IPS-15b (cell line): ENCODE measurements around the gene TMEM208.
A peak's percentile ranks its signal among the peaks of the same experiment; 100 is the strongest.

Source experiments
- H3K27me3 ChIP-seq: one replicate; pipeline ENCODE4 v1.6.1; 2013; ENCODE audit warnings: low read length; ENCODE audit not compliant: control insufficient read depth, insufficient read depth
- H3K36me3 ChIP-seq: one replicate; pipeline ENCODE4 v1.6.1; 2013; ENCODE audit warnings: low read length; ENCODE audit not compliant: control insufficient read depth, insufficient read depth
- H3K4me1 ChIP-seq: one replicate; pipeline ENCODE4 v1.6.1; 2013; ENCODE audit warnings: mild to moderate bottlenecking, low read length; ENCODE audit not compliant: control insufficient read depth, insufficient read depth
- H3K4me3 ChIP-seq: one replicate; pipeline ENCODE4 v1.5.1; 2013; ENCODE audit warnings: low read depth, low read length
- H3K9ac ChIP-seq: one replicate; pipeline ENCODE4 v1.6.1; 2013; ENCODE audit warnings: low read depth, mild to moderate bottlenecking, low read length
- H3K9me3 ChIP-seq: one replicate; pipeline ENCODE4 v1.6.1; 2013; ENCODE audit warnings: mild to moderate bottlenecking, low read length; ENCODE audit not compliant: control insufficient read depth, insufficient read depth

TMEM208 gene

DNA sequence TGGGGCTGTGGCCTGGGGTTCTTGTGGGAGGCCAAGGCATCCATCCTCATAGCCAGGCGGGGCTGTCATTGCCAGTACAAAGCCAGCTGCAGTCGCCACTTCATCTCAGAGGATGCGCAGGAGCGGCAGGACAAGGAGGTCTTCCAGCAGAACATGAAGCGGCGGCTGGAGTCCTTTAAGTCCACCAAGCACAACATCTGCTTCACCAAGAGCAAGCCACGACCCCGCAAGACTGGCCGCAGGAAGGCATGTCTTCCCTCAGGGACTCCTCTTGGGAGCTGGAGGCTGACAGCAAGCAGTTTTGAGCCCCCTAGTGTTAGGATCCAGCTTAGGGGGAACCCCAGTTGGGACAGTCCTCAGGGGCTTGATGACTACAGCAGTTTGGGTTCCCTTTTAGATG lies 37.3 kb downstream of the TMEM208 start:
- no peak overlapping the region for H3K9ac ChIP-seq

DNA sequence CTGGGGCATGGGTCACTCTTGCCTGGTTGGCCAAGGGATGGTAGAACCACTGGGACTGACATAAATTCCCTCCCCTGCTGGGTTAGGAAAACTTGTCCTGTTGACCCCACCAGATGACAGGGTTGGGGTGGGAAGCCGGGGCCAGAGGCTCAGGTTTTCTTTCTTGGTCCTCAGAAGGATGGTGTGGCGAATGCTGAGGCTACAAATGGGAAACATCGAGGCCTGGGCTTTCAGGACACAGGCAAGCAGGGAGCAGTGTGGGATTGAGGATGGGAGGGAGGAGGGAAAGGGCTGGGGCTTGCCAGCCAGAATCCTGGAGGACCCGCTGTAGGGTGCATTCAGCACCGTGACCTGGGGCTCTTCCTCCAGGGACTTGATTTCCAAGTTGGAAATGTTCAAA lies 37.9 kb downstream of the TMEM208 start:
- Histone ChIP-seq H3K27me3 (no peaks in the 10 kb centered on the region), H3K9me3 (no peaks in the 10 kb centered on the region), H3K36me3 (no peaks in the 10 kb centered on the region), H3K4me1 (peaks cover 3% of the 10 kb centered on the region), H3K9ac (no peak overlapping the region), H3K4me3 (no peak overlapping the region)

More for the DNA sequence above, 37.3 kb downstream of the TMEM208 start:
- H3K9me3 ChIP-seq, result no peaks in the 10 kb centered on the region
- no peaks in the 10 kb centered on the region for H3K27me3 ChIP-seq
- no peaks in the 10 kb centered on the region for H3K4me1 ChIP-seq
- H3K4me3 ChIP-seq, result no peak overlapping the region
- no peaks in the 10 kb centered on the region for H3K36me3 ChIP-seq

DNA sequence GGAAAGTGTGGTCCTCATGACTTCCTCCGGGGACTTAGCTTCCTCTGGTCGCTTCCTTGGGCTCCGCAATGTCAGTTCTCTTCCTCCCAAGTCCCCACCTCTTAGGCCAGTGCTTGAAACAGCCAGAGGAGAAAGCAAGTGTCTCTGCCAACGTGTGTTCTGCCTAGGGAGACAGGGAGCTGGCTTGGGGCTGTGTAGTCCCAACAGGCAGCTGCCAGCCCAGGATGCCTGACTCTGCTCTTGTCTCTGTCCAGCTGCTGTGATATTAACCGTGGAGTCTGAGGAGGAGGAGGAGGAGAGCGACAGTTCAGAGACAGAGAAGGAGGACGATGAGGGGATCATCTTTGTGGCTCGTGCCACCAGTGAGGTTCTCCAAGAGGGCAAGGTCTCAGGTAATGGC lies 38.9 kb downstream of the TMEM208 start:
- Histone ChIP-seq H3K4me3 (no peak overlapping the region), H3K27me3 (no peaks in the 10 kb centered on the region), H3K9me3 (no peaks in the 10 kb centered on the region), H3K9ac (no peak overlapping the region), H3K4me1 (peaks cover 3% of the 10 kb centered on the region), H3K36me3 (no peaks in the 10 kb centered on the region)

DNA sequence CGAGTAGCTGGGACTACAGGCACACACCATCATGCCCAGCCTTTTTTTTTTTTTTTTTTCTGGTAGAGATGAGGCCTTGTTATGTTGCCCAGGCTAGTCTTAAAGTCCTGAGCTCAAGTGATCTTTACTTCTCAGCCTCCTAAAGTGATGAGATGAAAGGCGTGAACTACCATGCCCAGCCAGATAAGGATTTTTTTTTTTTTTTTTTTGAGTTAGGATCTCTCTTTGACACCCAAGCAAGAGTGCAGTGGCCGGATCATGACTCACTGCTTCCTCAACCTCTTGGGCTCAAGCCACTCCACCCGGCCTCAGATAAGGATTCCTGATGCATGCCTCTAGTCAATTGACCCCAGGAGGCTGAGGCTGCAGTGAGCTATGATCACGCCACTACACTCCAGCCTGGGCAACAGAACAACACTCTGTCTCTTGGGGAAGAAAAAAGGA lies 41.2 kb downstream of the TMEM208 start:
- no peak overlapping the region for H3K4me3 ChIP-seq
- H3K9ac ChIP-seq, result no peak overlapping the region
- no peaks in the 10 kb centered on the region for H3K27me3 ChIP-seq
- no peaks in the 10 kb centered on the region for H3K36me3 ChIP-seq
- peaks cover 3% of the 10 kb centered on the region for H3K4me1 ChIP-seq
- no peaks in the 10 kb centered on the region for H3K9me3 ChIP-seq

DNA sequence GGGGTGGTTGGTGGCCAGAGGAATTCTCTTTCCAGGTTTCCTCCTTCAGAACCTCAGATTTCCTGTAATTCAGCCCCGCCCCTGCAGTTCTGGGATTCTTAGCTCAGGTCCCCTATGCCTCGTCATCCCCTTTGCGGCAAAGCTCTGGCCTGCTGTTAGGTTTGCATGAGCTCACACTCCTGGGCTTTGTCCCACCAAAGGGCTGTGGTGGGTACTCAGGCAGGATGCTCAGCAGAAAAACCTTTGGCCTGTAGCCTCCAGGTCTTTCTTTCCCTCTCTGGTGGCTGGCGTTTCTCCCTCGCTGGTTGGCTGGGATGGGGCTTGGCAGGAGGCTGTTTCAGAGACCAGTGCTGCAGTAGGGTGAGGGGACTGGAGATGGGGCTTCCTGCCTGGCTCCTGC lies 42.8 kb downstream of the TMEM208 start:
- Histone ChIP-seq H3K27me3 (no peaks in the 10 kb centered on the region), H3K4me1 (peaks cover 3% of the 10 kb centered on the region), H3K9ac (no peak overlapping the region)

DNA sequence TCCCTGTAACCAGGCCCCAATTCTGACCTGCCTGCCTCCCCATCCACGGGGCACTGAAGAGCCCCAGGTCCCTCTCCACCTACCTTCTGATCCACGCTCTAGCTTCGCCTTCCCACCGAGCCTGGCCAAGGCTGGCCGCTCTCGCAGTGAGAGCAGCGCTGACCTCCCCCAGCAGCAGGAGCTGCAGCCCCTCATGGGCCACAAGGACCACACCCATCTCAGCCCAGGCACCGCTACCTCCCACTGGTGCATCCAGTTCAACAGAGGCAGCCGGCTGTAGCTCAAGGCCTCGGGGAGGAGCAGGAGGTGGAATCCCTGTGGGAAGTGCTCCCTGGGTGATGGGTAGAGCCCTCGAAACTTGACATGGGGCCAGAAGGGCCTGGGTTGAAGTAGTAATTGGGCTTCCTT lies 44.0 kb downstream of the TMEM208 start:
- no peaks in the 10 kb centered on the region for H3K36me3 ChIP-seq
- H3K4me1 ChIP-seq, result peaks cover 3% of the 10 kb centered on the region
- H3K4me3 ChIP-seq, result no peak overlapping the region
- H3K27me3 ChIP-seq, result no peaks in the 10 kb centered on the region
- no peaks in the 10 kb centered on the region for H3K9me3 ChIP-seq
- no peak overlapping the region for H3K9ac ChIP-seq

More for the DNA sequence above, 42.8 kb downstream of the TMEM208 start:
- H3K9me3 ChIP-seq, result no peaks in the 10 kb centered on the region
- H3K4me3 ChIP-seq, result no peak overlapping the region
- H3K36me3 ChIP-seq, result no peaks in the 10 kb centered on the region

DNA sequence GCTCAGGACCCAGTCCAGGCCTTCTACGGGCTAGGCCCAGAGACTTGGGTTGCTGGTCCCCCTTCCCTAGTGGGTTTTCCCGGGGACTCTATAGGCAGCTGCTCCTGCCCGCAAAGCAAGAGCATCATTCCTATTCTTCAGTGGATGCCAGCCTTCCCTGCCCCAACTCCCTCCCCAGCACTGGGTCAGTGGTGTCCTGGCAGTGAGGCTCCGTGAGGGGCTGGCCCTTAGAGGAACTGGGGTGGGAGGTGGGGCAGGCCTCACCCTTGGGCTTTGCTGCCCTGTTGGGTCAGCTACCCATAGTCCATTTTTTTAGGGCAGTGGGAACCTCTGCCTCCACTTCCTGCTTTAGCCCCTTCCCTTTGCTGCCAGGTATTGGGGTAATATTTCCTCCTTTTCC lies 44.5 kb downstream of the TMEM208 start:
- Histone ChIP-seq H3K9me3 (no peaks in the 10 kb centered on the region), H3K4me3 (no peak overlapping the region), H3K27me3 (no peaks in the 10 kb centered on the region), H3K36me3 (no peaks in the 10 kb centered on the region), H3K9ac (no peak overlapping the region), H3K4me1 (peaks cover 3% of the 10 kb centered on the region)

DNA sequence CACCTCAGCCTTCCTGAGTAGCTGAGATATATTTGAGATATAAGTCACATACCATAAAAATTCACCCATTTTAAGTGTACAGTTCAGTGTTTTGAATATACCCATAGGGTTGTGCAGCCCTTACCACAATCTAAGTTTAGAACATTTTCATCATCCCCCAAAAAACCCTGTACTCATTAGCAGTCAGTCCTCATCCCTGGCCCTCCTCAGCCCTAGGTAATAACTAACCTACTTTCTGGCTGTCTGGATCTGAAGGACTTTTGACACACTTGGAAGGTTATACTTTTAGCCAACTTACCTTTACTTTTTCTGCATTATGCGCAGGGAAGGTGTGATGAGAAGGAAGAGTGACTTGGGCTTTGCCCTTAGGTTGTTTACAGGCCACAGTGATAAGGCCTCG lies 48.4 kb downstream of the TMEM208 start:
- Histone ChIP-seq H3K4me1 (no peaks in the 10 kb centered on the region), H3K9me3 (no peaks in the 10 kb centered on the region), H3K36me3 (no peaks in the 10 kb centered on the region), H3K4me3 (no peak overlapping the region), H3K27me3 (no peaks in the 10 kb centered on the region), H3K9ac (no peak overlapping the region)

DNA sequence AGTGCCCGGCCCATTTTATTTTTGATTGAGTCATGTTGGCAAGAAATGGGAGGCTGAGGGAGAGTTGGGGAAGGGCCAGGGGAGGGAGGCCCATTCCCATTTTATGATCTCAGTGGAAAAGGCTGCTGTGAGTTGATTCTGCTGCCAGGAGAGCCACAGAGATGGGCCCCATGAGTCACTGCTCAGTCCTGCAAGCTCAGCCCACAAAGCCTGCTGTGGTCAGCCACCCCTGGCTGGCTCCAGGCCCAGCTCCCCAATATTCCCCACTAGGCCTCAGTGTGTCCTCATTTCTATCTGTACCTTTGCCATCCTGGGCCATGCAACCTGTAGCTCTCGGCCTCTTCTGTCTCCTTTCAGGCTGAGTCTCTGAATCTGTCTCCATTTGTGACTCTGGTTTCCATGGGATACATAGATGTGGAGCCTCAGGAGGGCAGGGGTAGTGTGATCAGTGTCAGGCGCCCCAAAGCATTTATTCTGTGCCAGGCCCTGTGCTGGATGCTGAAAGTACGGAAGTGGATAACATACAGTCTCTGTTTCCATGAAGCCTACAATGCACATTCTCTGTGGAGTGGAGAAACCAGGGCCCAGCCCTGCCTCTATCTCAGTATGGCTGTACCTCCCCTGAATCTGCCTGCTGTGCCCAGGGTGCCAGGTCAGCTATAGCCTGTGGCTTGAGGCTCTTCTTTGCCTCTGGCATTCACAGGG lies 50.5 kb downstream of the TMEM208 start:
- H3K9me3 ChIP-seq, result no peaks in the 10 kb centered on the region
- H3K36me3 ChIP-seq, result peaks cover 3% of the 10 kb centered on the region
- no peak overlapping the region for H3K9ac ChIP-seq
- no peaks in the 10 kb centered on the region for H3K4me1 ChIP-seq
- H3K27me3 ChIP-seq, result no peaks in the 10 kb centered on the region
- no peak overlapping the region for H3K4me3 ChIP-seq

DNA sequence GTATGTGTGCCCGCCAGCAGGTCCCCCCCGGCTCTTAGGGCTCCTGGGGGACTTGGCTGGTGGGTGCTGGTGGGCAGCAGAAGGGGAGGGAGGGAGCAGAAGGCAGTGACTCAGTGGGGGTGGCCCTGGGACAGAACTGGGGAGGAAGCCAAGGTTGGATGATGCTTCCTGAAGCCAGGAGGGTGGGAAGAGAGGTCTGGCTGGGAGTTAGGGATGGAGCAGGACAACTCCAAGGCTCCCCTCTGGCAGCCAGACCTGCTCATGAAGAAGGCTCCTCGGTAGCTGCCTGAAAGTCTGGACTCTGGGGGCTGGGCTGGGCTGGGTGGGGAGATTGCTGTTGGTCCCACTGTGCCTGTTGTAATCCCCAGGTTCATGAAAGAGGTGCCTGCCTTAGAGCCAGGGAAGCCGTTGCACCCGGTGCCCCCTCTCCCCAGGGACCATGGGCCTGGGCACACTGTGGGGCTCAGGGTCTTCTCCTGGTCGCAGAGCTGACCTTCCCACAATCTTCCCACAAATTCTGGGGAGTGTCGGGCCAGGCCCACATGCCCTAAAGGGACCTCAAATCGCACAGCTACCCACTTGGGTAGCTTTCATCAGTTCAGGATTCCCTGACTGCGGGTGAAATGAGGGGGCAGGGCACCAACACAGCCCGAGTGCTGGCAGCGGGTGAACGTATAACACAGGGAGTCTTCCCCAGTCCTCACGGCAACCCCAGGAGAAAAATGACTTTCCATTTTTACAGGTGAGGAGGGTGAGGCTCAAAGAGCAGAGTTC lies 51.3 kb downstream of the TMEM208 start:
- Histone ChIP-seq H3K9me3 (no peaks in the 10 kb centered on the region), H3K4me3 (peak overlapping the region; percentile 82), H3K27me3 (no peaks in the 10 kb centered on the region), H3K36me3 (peaks cover 3% of the 10 kb centered on the region), H3K9ac (peak overlapping the region; percentile 65), H3K4me1 (no peaks in the 10 kb centered on the region)
